ENCODE measurements around the gene TSPAN31. TPM values are rescaled to one million over a fixed set of nuclear protein-coding genes. Genes with fewer than 3 reads are reported as not detected.

TSPAN31 gene
- total RNA-seq, 2 donors from 2014 or later: 21.7 to 27.8 TPM

DNA sequence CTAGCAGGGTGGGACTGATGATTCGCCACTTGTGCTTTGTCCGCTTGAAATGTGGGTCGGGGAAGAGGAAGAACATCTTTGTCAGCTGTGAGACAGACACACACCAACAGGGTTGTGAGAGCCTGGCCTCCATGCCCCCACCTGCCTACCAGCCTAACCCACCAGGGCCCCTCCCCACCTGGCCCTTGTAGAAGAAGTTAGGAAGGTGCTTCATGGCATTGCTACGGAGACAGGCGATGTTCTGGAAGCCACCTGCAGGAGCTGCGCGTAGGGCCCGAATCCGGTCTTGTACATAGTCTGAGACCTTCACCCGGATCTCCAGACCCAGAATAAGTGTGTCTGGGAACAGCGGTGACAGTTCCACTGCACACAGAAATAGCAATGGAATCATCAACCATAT is 24.8 kb downstream of the TSPAN31 start:
- Mint-ChIP-seq H3K36me3 (ENCODE audit: low read depth) (peaks cover 23% of the 10 kb centered on the region), H3K27me3 (ENCODE audit: insufficient read depth) (peaks cover 30% of the 10 kb centered on the region), H3K4me3 (no peak overlapping the region), H3K27ac (no peak overlapping the region), H3K4me1 (peaks cover 19% of the 10 kb centered on the region), H3K9me3 (no peaks in the 10 kb centered on the region)
- Histone ChIP-seq H3K27me3 (ENCODE audit: control insufficient read depth, insufficient read depth, low read length, poor library complexity, severe bottlenecking) (peaks cover 27% of the 10 kb centered on the region), H3K36me3 (ENCODE audit: control insufficient read depth, insufficient read depth, low read length) (peaks cover 31% of the 10 kb centered on the region), H3K27ac (ENCODE audit: low read depth, low read length) (no peak overlapping the region), H3K9me3 (ENCODE audit: control insufficient read depth, low read length) (no peaks in the 10 kb centered on the region), H3K4me3 (ENCODE audit: low read length) (no peak overlapping the region), H3K9ac (ENCODE audit: extremely low read depth, low read length, poor library complexity, severe bottlenecking) (no peak overlapping the region), H3K4me1 (ENCODE audit: control insufficient read depth, insufficient read depth, low read length) (peaks cover 6% of the 10 kb centered on the region)
- no peak for DNase-seq
- WGBS, 2 experiments (ENCODE audit: insufficient coverage in 1 of 2, insufficient read length in 1 of 2): 99% methylated on average over 9 to 11 of the region's 11 CpGs
- TF ChIP-seq, protein P1, sequence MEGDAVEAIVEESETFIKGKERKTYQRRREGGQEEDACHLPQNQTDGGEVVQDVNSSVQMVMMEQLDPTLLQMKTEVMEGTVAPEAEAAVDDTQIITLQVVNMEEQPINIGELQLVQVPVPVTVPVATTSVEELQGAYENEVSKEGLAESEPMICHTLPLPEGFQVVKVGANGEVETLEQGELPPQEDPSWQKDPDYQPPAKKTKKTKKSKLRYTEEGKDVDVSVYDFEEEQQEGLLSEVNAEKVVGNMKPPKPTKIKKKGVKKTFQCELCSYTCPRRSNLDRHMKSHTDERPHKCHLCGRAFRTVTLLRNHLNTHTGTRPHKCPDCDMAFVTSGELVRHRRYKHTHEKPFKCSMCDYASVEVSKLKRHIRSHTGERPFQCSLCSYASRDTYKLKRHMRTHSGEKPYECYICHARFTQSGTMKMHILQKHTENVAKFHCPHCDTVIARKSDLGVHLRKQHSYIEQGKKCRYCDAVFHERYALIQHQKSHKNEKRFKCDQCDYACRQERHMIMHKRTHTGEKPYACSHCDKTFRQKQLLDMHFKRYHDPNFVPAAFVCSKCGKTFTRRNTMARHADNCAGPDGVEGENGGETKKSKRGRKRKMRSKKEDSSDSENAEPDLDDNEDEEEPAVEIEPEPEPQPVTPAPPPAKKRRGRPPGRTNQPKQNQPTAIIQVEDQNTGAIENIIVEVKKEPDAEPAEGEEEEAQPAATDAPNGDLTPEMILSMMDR (conservative IDR thresholded peaks at IDR 0.05): no peak

DNA sequence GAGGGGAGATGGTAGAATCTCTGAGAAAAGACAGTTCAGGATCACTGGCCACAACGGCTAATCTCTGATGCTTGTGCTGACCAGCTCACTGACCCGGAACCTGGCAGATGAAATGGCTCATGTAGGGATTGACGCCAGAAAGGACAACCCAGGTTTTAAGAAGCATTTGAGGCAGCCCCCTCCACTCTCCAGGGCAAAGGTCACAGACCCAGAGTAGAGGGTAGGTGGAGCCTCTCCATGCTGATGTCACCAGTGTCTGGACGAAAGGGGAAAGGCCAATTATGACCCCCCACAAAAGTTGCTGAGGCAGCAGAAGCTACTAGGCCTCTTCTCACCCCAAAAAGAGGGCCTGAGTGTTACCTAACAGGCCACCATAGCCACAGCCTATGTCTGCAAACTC is 25.9 kb downstream of the TSPAN31 start:
- H3K36me3 Mint-ChIP-seq (ENCODE audit: low read depth): peaks cover 25% of the 10 kb centered on the region
- TF ChIP-seq, protein P1 (conservative IDR thresholded peaks at IDR 0.05): no peak
- H3K9me3 ChIP-seq (ENCODE audit: control insufficient read depth, low read length): no peaks in the 10 kb centered on the region
- no peak overlapping the region for H3K27ac ChIP-seq (ENCODE audit: low read depth, low read length)
- peaks cover 15% of the 10 kb centered on the region for H3K27me3 ChIP-seq (ENCODE audit: control insufficient read depth, insufficient read depth, low read length, poor library complexity, severe bottlenecking)
- H3K4me1 Mint-ChIP-seq: peaks cover 15% of the 10 kb centered on the region
- no peak for DNase-seq
- peaks cover 19% of the 10 kb centered on the region for H3K27me3 Mint-ChIP-seq (ENCODE audit: insufficient read depth)
- H3K4me3 Mint-ChIP-seq: peak overlapping the region; percentile 85
- no peak overlapping the region for H3K27ac Mint-ChIP-seq
- H3K4me1 ChIP-seq (ENCODE audit: control insufficient read depth, insufficient read depth, low read length): peaks cover 6% of the 10 kb centered on the region
- H3K4me3 ChIP-seq (ENCODE audit: low read length): peak overlapping the region; percentile 97
- H3K9ac ChIP-seq (ENCODE audit: extremely low read depth, low read length, poor library complexity, severe bottlenecking): no peak overlapping the region
- peaks cover 31% of the 10 kb centered on the region for H3K36me3 ChIP-seq (ENCODE audit: control insufficient read depth, insufficient read depth, low read length)
- H3K9me3 Mint-ChIP-seq: no peaks in the 10 kb centered on the region
- 91 to 93% methylated on average over 4 of the region's 4 CpGs for WGBS, 2 experiments (ENCODE audit: insufficient coverage in 1 of 2, insufficient read length in 1 of 2)

GRCh38 chr12:57771236-57771872 is 26.5 kb downstream of the TSPAN31 start:
- peaks cover 26% of the 10 kb centered on the region for H3K36me3 Mint-ChIP-seq (ENCODE audit: low read depth)

More at GRCh38 chr12:57771236-57771872, 26.5 kb downstream of the TSPAN31 start:
- Histone ChIP-seq H3K27me3 (ENCODE audit: control insufficient read depth, insufficient read depth, low read length, poor library complexity, severe bottlenecking) (peaks cover 9% of the 10 kb centered on the region), H3K36me3 (ENCODE audit: control insufficient read depth, insufficient read depth, low read length) (peaks cover 31% of the 10 kb centered on the region), H3K4me3 (ENCODE audit: low read length) (peak overlapping the region; percentile 97), H3K9ac (ENCODE audit: extremely low read depth, low read length, poor library complexity, severe bottlenecking) (peak overlapping the region; percentile 99), H3K4me1 (ENCODE audit: control insufficient read depth, insufficient read depth, low read length) (peaks cover 4% of the 10 kb centered on the region), H3K9me3 (ENCODE audit: control insufficient read depth, low read length) (no peaks in the 10 kb centered on the region), H3K27ac (ENCODE audit: low read depth, low read length) (peak overlapping the region; percentile 96)
- H3K9me3 Mint-ChIP-seq: no peaks in the 10 kb centered on the region
- peaks cover 12% of the 10 kb centered on the region for H3K27me3 Mint-ChIP-seq (ENCODE audit: insufficient read depth)
- peak overlapping the region; percentile 85 for H3K4me3 Mint-ChIP-seq
- peak; percentile 98 for DNase-seq
- TF ChIP-seq, protein P1 (conservative IDR thresholded peaks at IDR 0.05): no peak
- H3K27ac Mint-ChIP-seq: peak overlapping the region; percentile 100
- H3K4me1 Mint-ChIP-seq: peaks cover 12% of the 10 kb centered on the region
- 1 to 4% methylated on average over 11 to 14 of the region's 16 CpGs for WGBS, 2 experiments (ENCODE audit: insufficient coverage in 1 of 2, insufficient read length in 1 of 2)

Measured in endodermal cell (in vitro differentiated cells).